ENCODE data around the gene HSPB1. TPM values are rescaled to one million over a fixed set of nuclear protein-coding genes. Genes with fewer than 3 reads are reported as not detected.
"Not testable (repeated sequence)": the region's sequence is repeated elsewhere in the genome, so short reads cannot be mapped to it uniquely, and the experiment has no call there.

The HSPB1 gene
- total RNA-seq, 2 donors from 2014 or later = 1,006 to 1,433 TPM

GRCh38 chr7:76296743-76297740, 5.4 kb upstream of the HSPB1 start:
- DNase-seq (ENCODE audit: low spot score) = peak; percentile 85
- Histone ChIP-seq H3K27me3 (no peaks in the 10 kb centered on the region), H3K27ac (peak overlapping the region; percentile 94 to 97), H3K36me3 (no peaks in the 10 kb centered on the region), H3K4me3 (no peak overlapping the region), H3K4me1 (peaks cover 2 to 42% of the 10 kb centered on the region in 2 donors), H3K9me3 (no peaks in the 10 kb centered on the region)
- TF ChIP-seq, protein P1, sequence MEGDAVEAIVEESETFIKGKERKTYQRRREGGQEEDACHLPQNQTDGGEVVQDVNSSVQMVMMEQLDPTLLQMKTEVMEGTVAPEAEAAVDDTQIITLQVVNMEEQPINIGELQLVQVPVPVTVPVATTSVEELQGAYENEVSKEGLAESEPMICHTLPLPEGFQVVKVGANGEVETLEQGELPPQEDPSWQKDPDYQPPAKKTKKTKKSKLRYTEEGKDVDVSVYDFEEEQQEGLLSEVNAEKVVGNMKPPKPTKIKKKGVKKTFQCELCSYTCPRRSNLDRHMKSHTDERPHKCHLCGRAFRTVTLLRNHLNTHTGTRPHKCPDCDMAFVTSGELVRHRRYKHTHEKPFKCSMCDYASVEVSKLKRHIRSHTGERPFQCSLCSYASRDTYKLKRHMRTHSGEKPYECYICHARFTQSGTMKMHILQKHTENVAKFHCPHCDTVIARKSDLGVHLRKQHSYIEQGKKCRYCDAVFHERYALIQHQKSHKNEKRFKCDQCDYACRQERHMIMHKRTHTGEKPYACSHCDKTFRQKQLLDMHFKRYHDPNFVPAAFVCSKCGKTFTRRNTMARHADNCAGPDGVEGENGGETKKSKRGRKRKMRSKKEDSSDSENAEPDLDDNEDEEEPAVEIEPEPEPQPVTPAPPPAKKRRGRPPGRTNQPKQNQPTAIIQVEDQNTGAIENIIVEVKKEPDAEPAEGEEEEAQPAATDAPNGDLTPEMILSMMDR (IDR thresholded peaks at IDR 0.05) = no peak

- Histone ChIP-seq H3K4me3 (no peak overlapping the region), H3K4me1 (peaks cover 1 to 30% of the 10 kb centered on the region in 2 donors), H3K36me3 (peaks cover 22% of the 10 kb centered on the region)
These were observed 2.2 kb upstream of the HSPB1 start for GRCh38 chr7:76300166-76300731.

GRCh38 chr7:76301000-76301399, 1.5 kb upstream of the HSPB1 start:
- Histone ChIP-seq H3K36me3 (peaks cover 22% of the 10 kb centered on the region), H3K27ac (peak overlapping the region; percentile 51 to 55), H3K4me3 (no peak overlapping the region), H3K27me3 (no peaks in the 10 kb centered on the region), H3K4me1 (peaks cover 0 to 30% of the 10 kb centered on the region in 2 donors), H3K9me3 (no peaks in the 10 kb centered on the region)
- no peak for DNase-seq (ENCODE audit: low spot score)
- TF ChIP-seq, protein P1 (IDR thresholded peaks at IDR 0.05) = no peak

More at GRCh38 chr7:76300166-76300731, 2.2 kb upstream of the HSPB1 start:
- DNase-seq (ENCODE audit: low spot score) = no peak
- peak overlapping the region; percentile 51 to 55 for H3K27ac ChIP-seq
- no peaks in the 10 kb centered on the region for H3K9me3 ChIP-seq
- TF ChIP-seq, protein P1 (IDR thresholded peaks at IDR 0.05) = no peak
- no peaks in the 10 kb centered on the region for H3K27me3 ChIP-seq

DNA sequence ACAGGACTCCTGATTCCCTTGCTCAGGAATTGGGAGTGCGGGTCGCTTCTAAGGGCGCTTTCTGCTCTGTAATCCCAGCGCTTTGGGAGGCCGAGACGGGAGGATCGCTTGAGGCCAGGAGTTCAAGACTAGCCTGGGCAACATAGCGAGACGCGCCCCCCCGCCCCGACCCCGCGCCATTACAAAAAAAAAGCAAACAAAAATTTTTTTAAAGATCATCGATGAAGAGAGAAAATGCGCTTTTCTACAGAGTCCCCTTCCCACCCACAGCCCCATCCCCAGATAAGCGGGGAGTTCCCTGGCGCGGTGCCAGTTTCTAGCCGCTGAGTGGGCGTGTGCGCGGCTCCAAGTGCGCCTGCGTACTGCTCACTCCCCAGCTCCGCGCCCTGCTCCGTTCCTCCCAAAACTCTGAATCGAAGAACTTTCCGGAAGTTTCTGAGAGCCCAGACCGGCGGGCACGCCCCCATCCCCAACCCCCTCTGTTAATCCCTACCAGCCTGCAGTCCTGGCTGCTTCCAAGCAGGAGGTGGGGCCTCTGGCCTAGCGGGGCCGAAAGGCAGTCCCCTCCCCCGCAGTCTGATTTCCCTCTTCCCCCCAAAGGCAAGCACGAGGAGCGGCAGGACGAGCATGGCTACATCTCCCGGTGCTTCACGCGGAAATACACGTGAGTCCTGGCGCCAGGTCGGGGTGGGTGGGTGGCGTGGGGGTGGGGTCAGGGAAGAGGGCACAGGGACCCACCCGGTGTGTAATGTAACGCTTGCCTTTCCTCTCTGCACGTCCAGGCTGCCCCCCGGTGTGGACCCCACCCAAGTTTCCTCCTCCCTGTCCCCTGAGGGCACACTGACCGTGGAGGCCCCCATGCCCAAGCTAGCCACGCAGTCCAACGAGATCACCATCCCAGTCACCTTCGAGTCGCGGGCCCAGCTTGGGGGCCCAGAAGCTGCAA, 1.0 kb downstream of the HSPB1 start:
- DNase-seq (ENCODE audit: low spot score) = peak; percentile 83
- peak overlapping the region; percentile 94 to 98 for H3K4me3 ChIP-seq
- peak overlapping the region; percentile 100 for H3K27ac ChIP-seq
- H3K36me3 ChIP-seq = peaks cover 22% of the 10 kb centered on the region
- no peaks in the 10 kb centered on the region for H3K9me3 ChIP-seq
- TF ChIP-seq, protein P1 (IDR thresholded peaks at IDR 0.05) = no peak
- no peaks in the 10 kb centered on the region for H3K27me3 ChIP-seq
- H3K4me1 ChIP-seq = peaks cover 0 to 47% of the 10 kb centered on the region in 2 donors

GRCh38 chr7:76304888-76305375, 2.5 kb downstream of the HSPB1 start:
- H3K36me3 ChIP-seq = peaks cover 22% of the 10 kb centered on the region
- H3K27me3 ChIP-seq = no peaks in the 10 kb centered on the region
- H3K4me3 ChIP-seq = peak overlapping the region; percentile 94 to 98
- DNase-seq (ENCODE audit: low spot score) = no peak
- peaks cover 0 to 47% of the 10 kb centered on the region in 2 donors for H3K4me1 ChIP-seq
- peak overlapping the region; percentile 100 for H3K27ac ChIP-seq
- H3K9me3 ChIP-seq = no peaks in the 10 kb centered on the region
- TF ChIP-seq, protein P1 (IDR thresholded peaks at IDR 0.05) = no peak

GRCh38 chr7:76308874-76309273, 6.4 kb downstream of the HSPB1 start:
- H3K27ac ChIP-seq; H3K4me3 ChIP-seq; DNase-seq (ENCODE audit: low spot score); H3K9me3 ChIP-seq; H3K27me3 ChIP-seq: not testable (repeated sequence)
- H3K36me3 ChIP-seq = peaks cover 10% of the 10 kb centered on the region
- H3K4me1 ChIP-seq = peaks cover 0 to 48% of the 10 kb centered on the region in 2 donors

- DNase-seq (ENCODE audit: low spot score); H3K36me3 ChIP-seq: not testable (repeated sequence)
- H3K4me1 ChIP-seq = peaks cover 0 to 45% of the 10 kb centered on the region in 2 donors
These were observed 7.0 kb downstream of the HSPB1 start for GRCh38 chr7:76309341-76310101.

More at GRCh38 chr7:76309341-76310101, 7.0 kb downstream of the HSPB1 start:
- H3K4me3 ChIP-seq, H3K9me3 ChIP-seq, H3K27me3 ChIP-seq: not testable (repeated sequence)
- peak overlapping the region in 1 of 2 donors; percentile 58 for H3K27ac ChIP-seq
